HG03571 (cell line): ENCODE results near the gene NNMT.

Experiments used
- ATAC-seq: cut with Tn5 transposase; IDR thresholded peaks from one replicate; pipeline ENCODE4 v1.9.1; 2021; ENCODE audit not compliant: unreplicated experiment

Gene NNMT

DNA sequence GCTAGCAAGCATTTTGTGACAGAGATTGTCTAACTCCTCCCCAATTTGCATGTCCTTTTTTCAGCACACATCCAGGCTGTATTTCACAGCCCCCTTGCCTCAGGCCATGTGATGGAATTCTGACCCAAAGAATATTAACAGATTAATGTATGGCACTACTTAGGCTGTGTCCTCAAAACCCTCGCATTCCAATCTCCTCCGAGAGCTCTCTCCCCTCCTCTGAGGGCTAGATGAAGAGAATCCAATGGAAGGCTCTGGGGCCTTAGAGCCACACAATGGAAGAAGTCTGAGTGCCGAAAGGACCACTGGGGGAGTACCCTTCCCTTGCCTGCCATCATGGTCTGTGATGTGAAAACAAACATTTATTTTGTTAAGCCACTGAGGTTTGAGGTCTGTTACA, 13.7 kb upstream of the NNMT start:
- ATAC-seq, result no peak

GRCh38 chr11:114283422-114283821, 12.8 kb upstream of the NNMT start:
- ATAC-seq, result no peak

- ATAC-seq, result no peak
Observed at GRCh38 chr11:114284021-114284420, 12.2 kb upstream of the NNMT start.

GRCh38 chr11:114284914-114285313, 11.3 kb upstream of the NNMT start:
- ATAC-seq, result no peak

DNA sequence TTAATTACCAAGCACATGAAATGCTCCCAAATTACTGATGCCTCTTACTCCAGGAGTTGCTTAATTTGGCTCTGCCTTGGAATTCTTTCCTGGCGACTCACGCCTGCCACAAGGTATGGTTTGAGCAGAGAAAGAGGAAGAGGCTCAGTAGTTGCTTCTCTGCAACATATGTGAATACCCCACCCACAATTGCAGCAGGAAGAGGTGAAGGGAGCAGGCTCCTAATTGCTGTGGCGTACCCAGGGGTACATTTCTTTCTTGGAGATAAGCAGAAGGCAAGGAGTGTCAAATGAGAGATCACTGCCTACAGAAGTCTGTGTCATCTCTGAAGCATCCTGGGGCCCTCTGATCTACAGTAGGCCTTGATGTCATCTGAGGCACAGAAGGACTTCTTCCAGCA, 10.6 kb upstream of the NNMT start:
- ATAC-seq, result no peak

GRCh38 chr11:114286229-114286628, 10.0 kb upstream of the NNMT start:
- ATAC-seq, result no peak

GRCh38 chr11:114287154-114287553, 9.0 kb upstream of the NNMT start:
- no peak for ATAC-seq

DNA sequence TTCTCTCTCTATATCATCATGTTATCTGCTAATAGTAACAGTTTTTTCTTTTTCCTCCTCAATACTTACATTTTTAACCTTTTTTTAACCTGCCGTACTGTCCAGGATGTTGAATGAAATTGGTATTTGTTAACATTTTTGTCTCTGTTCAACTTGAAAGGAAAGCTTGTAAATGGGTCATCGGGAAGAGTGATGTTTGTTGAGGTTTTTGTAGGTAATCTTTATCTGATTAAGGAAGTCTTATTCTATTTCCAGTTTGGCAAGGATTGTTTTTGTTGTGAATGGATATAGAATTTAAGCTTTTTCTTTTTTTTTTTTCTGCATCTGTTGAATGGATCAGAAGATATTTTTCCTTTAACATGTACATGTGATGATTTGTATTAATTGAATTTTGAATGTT, 8.1 kb upstream of the NNMT start:
- ATAC-seq, result no peak

GRCh38 chr11:114289779-114290178, 6.4 kb upstream of the NNMT start:
- ATAC-seq, result no peak

GRCh38 chr11:114290503-114291235, 5.5 kb upstream of the NNMT start:
- ATAC-seq, result no peak

DNA sequence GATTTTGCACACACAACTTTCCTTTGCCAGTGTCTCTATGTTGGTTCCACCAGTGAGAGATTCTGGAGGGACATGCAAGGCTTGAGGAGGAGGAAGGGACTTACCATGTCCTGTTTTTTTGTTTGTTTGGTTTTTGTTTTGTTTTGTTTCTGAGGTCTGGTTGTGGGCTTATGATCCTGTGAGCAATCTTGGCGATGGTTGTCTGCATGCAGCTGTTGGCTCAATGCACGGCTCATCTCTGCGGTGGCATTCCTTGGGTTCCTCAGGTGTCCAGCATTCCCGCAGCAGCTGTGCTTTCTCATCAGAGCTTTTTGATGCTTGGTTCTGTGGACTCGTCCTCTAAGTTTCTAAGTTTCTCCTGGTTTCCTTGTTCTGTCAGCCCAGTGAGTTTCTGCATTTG, 4.8 kb upstream of the NNMT start:
- ATAC-seq, result no peak

- ATAC-seq, result no peak
Observed at GRCh38 chr11:114291842-114292680, 4.1 kb upstream of the NNMT start.

DNA sequence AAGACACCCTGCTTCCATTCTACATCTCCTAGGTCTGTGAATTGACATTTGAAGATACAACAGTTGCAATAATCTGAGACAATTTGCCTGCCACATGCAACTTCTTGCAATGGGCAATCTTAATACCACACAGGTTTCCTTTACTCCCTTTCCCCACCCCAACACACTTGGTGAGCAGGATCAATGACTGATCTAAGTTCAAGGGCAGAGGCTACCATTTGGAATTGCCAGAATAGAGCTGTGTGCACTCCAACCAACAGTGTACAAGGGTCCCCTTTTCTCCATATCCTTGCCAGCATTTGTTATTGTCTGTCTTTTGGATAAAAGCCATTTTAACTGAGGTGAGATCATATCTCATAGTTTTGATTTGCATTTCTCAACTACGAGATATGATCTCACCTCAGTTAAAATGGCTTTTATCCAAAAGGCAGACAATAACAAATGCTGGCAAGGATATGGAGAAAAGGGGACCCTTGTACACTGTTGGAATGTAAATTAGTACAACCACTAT, 2.9 kb upstream of the NNMT start:
- no peak for ATAC-seq

DNA sequence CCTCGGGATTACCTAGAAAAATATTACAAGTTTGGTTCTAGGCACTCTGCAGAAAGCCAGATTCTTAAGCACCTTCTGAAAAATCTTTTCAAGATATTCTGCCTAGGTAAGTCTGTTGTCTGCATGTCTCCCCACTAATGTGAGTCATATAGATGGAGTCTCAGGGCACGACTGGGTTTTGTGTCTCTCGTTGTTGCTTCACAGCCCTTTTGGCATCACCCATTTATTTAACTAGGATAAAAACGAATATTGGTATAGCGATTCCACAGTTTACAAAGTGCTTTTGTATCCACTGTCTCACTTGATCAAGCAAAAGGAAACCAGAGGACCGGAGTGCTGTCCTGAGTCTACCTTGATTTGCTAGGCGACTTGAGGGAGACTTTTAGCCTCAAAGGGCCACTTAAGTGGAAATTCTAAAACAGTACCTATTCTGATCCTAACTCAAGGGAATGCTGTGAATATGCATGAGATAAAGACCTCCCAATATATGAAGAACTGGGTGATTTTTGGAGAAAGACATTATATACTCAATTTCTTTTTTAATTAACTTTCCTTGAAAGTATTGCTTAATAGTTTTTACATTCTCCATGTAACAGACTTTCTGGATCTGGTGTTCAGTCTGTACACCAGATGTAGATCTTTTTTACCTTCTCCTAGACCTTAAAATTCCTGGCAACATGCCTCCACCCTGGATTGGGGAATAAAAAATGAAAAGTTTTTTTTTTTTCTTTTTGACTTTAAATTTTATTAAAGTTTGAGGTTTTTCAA, 590 bp downstream of the NNMT start:
- no peak for ATAC-seq

GRCh38 chr11:114297806-114298709, 1.9 kb downstream of the NNMT start:
- ATAC-seq, result no peak

- ATAC-seq, result no peak
Observed at GRCh38 chr11:114298710-114299109, 2.5 kb downstream of the NNMT start.

GRCh38 chr11:114301088-114301487, 4.9 kb downstream of the NNMT start:
- no peak for ATAC-seq

- ATAC-seq, result no peak
Observed at GRCh38 chr11:114301927-114302326, 5.7 kb downstream of the NNMT start.

DNA sequence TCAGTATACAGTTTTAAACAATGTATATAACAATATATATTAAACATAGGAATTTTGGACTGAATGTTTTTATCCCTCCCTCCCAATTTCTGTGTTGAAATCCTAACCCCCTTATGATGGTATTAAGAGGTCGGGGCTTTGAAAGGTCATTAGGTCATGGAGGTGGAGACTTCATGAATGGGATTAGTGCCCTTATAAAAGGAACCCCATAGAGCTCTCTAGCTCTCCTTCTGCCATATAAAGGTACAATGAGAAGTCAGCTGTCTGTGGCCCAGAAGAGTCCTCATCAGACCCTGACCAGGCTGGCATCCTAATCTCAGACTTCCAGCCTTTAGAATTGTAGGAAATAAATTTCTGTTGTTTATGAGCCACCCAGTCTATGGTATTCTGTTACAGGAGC, 6.5 kb downstream of the NNMT start:
- no peak for ATAC-seq

- ATAC-seq, result no peak
Observed at GRCh38 chr11:114304065-114304464, 7.9 kb downstream of the NNMT start.
